Femur (tissue), 1 donor: ENCODE results near the gene PCDHA13.
"Not testable (repeated sequence)": the region's sequence is repeated elsewhere in the genome, so short reads cannot be mapped to it uniquely, and the experiment has no call there.

Source experiments
- DNase-seq: peaks from one replicate; pipeline ENCODE4 v3.0.0-alpha.2; 2017

The PCDHA13 gene, protein sequence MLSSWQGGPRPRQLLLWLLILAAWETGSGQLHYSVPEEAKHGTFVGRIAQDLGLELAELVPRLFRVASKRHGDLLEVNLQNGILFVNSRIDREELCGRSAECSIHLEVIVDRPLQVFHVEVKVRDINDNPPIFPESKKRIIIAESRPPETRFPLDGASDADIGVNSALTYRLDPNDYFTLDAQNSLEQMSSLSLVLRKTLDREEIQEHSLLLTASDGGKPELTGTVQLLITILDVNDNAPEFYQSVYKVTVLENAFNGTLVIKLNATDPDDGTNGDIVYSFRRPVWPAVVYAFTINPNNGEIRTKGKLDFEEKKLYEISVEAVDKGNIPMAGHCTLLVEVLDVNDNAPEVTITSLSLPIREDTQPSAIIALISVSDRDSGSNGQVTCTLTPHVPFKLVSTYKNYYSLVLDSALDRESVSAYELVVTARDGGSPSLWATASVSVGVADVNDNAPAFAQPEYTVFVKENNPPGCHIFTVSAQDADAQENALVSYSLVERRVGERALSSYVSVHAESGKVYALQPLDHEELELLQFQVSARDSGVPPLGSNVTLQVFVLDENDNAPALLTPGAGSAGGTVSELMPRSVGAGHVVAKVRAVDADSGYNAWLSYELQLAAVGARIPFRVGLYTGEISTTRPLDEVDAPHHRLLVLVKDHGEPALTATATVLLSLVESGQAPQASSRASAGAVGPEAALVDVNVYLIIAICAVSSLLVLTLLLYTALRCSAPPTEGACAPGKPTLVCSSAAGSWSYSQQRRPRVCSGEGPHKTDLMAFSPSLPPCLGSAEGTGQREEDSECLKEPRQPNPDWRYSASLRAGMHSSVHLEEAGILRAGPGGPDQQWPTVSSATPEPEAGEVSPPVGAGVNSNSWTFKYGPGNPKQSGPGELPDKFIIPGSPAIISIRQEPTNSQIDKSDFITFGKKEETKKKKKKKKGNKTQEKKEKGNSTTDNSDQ

DNA sequence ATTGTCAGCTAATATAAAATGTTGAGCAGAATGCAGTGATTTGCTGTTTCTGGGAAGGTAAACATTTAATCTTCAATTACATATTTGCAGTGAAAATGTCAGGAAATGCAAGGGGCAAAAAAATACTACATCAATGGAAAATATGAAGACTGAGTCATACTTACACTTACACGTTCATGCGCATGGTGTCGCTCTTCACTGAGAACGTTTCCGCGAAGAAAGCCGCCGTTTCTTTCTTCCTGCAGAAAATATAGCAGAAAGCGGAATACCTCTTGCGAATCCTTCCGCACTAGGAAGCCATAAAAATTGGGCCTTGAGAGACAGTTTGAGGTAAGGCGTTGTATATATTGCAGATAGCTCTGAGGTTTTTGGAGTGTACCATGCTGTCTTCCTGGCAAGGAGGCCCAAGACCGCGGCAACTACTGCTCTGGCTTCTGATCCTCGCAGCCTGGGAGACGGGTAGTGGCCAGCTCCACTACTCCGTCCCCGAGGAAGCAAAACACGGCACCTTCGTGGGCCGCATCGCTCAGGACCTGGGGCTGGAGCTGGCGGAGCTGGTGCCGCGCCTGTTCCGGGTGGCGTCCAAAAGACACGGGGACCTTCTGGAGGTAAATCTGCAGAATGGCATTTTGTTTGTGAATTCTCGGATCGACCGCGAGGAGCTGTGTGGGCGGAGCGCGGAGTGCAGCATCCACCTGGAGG is at the start of gene PCDHA13:
TSS of gene PCDHA13 (plus strand) at position 236 of the 702 bp plus-strand sequence. CDS start at position 381, 145 bp downstream.
- no peak for DNase-seq

DNA sequence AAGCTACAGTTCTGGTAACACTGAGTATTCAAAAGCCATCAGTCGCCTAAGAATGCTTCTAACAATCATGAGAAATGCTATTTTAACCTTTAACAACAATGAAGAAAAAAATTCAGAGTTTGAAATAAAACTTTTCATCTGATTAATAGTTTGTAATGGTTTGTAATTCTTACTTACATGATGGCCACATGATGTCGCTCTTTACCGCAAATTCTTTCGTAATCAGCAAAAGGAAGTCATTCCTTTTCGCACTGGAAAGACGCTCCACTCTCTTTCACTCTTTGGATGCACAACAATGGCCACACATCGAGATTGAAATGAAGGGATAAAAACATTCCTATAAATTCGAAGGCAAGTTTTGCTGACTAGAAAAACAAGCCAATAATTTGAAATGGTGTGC is 47.9 kb upstream of the PCDHA13 start, which contains the start of gene PCDHA7:
TSS of gene PCDHA7 (plus strand) at position 277 of the 400 bp plus-strand sequence. CDS start at position 392, 115 bp downstream.
- no peak for DNase-seq

DNA sequence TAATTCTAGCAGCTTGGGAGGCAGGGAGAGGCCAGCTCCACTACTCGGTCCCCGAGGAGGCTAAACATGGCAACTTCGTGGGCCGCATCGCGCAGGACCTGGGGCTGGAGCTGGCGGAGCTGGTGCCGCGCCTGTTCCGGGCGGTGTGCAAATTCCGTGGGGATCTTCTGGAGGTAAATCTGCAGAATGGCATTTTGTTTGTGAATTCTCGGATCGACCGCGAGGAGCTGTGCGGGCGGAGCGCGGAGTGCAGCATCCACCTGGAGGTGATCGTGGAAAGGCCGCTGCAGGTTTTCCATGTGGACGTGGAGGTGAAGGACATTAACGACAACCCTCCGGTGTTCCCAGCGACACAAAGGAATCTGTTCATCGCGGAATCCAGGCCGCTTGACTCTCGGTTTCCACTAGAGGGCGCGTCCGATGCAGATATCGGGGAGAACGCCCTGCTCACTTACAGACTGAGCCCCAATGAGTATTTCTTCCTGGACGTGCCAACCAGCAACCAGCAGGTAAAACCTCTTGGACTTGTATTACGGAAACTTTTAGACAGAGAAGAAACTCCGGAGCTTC is 47.4 kb upstream of the PCDHA13 start:
- not testable (repeated sequence) for DNase-seq

DNA sequence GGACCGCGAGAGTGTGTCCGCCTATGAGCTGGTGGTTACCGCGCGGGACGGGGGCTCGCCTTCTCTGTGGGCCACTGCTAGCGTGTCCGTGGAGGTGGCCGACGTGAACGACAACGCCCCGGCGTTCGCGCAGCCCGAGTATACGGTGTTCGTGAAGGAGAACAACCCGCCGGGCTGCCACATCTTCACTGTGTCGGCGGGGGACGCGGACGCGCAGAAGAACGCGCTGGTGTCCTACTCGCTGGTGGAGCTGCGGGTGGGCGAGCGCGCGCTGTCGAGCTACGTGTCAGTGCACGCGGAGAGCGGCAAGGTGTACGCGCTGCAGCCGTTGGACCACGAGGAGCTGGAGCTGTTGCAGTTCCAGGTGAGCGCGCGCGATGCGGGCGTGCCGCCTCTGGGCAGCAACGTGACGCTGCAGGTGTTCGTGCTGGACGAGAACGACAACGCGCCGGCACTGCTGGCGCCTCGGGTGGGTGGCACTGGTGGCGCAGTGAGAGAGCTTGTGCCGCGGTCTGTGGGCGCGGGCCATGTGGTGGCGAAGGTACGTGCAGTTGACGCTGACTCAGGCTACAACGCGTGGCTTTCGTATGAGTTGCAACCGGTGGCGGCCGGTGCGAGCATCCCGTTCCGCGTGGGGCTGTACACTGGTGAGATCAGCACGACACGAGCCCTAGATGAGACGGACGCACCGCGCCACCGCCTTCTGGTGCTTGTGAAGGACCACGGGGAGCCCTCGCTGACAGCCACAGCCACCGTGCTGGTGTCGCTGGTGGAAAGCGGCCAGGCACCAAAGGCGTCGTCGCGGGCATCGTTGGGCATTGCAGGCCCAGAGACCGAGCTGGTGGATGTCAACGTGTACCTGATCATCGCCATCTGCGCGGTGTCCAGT is 46.1 kb upstream of the PCDHA13 start:
- no peak for DNase-seq

DNA sequence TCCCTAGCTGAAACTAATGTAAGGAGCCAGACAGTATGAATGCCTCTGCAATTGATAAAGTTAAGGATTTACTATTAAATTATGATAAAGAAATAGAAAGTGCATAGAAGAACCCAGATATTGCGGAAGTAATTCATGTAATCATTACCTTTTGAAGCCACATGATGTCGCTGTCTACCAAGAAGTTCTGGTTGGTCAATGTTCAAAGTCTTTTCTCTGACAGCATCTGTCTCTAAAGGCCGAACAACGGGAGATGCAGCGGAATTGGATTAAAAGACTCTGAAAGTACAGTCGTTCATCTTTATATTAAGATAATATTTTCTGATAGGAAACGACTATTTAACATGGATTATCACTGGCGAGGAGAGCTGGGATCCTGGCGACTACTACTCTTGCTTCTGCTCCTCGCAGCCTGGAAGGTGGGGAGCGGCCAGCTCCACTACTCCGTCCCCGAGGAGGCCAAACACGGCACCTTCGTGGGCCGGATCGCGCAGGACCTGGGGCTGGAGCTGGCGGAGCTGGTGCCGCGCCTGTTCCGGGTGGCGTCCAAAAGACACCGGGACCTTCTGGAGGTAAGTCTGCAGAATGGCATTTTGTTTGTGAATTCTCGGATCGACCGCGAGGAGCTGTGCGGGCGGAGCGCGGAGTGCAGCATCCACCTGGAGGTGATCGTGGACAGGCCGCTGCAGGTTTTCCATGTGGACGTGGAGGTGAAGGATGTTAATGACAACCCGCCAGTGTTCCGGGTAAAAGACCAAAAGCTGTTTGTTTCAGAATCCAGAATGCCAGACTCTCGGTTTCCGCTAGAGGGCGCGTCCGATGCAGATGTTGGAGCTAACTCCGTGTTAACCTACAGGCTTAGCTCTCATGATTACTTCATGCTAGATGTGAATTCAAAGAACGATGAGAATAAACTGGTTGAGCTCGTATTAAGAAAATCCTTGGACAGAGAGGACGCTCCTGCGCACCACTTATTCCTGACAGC is 40.7 kb upstream of the PCDHA13 start, which contains the start of gene PCDHA8:
TSS of gene PCDHA8 (plus strand) at position 210 of the 985 bp plus-strand sequence. CDS start at position 345, 135 bp downstream.
- DNase-seq, result no peak

DNA sequence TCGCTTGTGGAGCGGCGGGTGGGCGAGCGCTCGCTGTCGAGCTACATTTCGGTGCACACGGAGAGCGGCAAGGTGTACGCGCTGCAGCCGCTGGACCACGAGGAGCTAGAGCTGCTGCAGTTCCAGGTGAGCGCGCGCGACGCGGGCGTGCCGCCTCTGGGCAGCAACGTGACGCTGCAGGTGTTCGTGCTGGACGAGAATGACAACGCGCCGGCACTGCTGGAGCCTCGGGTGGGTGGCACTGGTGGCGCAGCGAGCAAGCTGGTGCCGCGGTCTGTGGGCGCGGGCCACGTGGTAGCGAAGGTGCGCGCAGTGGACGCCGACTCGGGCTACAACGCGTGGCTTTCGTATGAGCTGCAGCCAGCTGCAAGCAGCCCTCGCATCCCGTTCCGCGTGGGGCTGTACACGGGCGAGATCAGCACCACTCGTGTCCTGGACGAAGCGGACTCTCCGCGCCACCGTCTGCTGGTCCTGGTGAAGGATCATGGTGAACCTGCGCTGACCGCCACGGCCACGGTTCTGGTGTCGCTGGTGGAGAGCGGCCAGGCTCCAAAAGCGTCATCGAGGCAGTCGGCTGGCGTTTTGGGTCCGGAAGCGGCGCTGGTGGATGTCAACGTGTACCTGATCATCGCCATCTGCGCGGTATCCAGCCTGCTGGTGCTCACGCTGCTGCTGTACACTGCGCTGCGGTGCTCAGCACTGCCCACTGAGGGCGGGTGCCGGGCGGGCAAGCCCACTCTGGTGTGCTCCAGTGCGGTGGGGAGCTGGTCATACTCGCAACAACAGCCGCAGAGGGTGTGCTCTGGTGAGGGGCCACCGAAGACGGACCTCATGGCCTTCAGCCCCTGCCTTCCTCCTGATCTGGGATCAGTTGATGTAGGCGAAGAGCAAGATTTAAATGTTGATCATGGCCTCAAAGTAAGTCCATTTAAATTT is 38.9 kb upstream of the PCDHA13 start:
- DNase-seq, result no peak

DNA sequence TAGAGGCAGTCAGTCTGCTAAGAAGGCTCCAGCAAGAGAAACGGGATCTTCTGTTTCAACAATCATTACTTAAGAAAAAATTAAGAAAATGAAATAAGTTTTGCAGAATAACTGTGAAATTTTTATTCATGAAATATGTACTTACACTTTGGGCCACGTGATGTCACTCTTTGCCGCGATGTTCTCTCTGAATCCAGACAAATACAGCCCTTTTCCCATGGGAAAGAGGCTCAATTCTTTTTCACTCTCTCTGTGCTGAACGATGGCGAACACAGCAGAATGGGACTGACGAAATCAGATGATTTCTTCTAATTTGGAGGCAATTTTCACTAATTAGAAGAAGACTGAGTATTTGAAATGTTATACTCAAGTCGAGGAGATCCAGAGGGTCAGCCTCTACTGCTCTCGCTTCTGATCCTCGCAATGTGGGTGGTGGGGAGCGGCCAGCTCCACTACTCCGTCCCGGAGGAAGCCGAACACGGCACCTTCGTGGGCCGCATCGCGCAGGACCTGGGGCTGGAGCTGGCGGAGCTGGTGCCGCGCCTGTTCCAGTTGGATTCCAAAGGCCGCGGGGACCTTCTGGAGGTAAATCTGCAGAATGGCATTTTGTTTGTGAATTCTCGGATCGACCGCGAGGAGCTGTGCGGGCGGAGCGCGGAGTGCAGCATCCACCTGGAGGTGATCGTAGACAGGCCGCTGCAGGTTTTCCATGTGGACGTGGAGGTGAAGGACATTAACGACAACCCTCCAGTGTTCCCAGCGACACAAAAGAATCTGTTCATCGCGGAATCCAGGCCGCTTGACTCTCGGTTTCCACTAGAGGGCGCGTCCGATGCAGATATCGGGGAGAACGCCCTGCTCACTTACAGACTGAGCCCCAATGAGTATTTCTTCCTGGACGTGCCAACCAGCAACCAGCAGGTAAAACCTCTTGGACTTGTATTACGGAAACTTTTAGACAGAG is 33.5 kb upstream of the PCDHA13 start, which contains the start of gene PCDHA9:
TSS of gene PCDHA9 (plus strand) at position 244 of the 964 bp plus-strand sequence. CDS start at position 358, 114 bp downstream.
- DNase-seq, result not testable (repeated sequence)

DNA sequence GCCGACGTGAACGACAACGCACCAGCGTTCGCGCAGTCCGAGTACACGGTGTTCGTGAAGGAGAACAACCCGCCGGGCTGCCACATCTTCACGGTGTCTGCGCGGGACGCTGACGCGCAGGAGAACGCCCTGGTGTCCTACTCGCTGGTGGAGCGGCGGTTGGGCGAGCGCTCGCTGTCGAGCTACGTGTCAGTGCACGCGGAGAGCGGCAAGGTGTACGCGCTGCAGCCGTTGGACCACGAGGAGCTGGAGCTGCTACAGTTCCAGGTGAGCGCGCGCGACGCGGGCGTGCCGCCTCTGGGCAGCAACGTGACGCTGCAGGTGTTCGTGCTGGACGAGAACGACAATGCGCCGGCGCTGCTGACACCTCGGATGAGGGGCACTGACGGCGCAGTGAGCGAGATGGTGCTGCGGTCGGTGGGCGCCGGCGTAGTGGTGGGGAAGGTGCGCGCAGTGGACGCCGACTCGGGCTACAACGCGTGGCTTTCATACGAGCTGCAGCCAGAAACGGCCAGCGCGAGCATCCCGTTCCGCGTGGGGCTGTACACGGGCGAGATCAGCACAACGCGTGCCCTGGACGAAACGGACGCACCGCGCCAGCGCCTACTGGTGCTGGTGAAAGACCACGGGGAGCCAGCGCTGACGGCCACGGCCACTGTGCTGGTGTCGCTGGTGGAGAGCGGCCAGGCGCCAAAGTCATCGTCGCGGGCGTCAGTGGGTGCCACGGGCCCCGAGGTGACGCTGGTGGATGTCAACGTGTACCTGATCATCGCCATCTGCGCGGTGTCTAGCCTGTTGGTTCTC is 31.9 kb upstream of the PCDHA13 start:
- DNase-seq, result not testable (repeated sequence)

DNA sequence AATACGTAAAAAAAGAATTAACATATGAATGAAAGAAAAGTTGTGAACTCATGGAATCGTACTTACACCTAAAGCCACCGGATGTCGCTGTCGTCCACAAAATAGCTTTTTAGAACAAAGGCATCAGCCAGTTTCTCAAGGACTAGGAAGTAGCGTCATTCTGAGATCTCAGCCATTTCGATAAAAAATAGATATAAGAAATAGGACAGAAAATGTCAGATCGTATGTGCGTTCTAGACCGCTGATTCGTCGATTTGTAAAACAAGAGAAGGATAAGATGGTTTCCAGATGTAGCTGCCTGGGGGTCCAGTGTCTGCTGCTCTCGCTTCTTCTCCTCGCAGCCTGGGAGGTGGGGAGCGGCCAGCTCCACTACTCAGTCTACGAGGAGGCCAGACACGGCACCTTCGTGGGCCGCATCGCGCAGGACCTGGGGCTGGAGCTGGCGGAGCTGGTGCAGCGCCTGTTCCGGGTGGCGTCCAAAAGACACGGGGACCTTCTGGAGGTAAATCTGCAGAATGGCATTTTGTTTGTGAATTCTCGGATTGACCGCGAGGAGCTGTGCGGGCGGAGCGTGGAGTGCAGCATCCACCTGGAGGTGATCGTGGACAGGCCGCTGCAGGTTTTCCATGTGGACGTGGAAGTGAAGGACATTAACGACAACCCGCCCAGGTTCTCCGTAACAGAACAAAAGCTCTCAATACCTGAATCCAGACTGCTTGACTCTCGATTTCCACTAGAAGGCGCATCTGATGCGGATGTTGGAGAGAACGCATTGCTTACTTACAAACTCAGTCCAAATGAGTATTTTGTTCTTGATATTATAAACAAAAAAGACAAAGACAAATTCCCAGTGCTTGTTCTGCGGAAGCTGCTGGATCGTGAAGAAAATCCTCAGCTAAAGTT is 25.9 kb upstream of the PCDHA13 start, which contains the start of gene PCDHA10:
TSS of gene PCDHA10 (plus strand) at position 126 of the 903 bp plus-strand sequence. CDS start at position 278, 152 bp downstream.
- no peak for DNase-seq

DNA sequence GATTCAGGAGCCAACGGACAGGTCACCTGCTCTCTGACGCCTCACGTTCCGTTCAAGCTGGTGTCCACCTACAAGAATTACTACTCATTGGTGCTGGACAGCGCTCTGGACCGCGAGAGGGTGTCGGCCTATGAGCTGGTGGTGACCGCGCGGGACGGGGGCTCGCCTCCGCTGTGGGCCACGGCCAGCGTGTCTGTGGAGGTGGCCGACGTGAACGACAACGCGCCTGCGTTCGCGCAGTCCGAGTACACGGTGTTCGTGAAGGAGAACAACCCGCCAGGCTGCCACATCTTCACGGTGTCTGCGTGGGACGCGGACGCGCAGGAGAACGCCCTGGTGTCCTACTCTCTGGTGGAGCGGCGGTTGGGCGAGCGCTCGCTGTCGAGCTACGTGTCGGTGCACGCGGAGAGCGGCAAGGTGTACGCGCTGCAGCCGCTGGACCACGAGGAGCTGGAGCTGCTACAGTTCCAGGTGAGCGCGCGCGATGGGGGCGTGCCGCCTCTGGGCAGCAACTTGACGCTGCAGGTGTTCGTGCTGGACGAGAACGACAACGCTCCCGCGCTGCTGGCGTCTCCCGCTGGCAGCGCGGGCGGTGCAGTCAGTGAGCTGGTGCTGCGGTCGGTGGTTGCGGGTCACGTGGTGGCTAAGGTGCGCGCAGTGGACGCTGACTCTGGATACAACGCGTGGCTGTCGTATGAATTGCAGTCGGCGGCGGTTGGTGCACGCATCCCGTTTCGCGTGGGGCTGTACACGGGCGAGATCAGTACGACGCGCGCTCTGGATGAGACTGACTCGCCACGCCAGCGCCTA is 24.5 kb upstream of the PCDHA13 start:
- DNase-seq, result no peak

DNA sequence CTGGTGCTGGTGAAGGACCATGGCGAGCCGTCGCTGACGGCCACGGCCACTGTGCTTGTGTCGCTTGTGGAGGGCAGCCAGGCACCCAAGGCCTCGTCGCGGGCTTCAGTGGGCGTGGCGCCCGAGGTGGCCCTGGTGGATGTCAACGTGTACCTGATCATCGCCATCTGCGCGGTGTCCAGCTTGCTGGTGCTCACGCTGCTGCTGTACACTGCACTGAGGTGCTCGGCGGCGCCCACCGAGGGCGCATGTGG is 24.0 kb upstream of the PCDHA13 start:
- no peak for DNase-seq

DNA sequence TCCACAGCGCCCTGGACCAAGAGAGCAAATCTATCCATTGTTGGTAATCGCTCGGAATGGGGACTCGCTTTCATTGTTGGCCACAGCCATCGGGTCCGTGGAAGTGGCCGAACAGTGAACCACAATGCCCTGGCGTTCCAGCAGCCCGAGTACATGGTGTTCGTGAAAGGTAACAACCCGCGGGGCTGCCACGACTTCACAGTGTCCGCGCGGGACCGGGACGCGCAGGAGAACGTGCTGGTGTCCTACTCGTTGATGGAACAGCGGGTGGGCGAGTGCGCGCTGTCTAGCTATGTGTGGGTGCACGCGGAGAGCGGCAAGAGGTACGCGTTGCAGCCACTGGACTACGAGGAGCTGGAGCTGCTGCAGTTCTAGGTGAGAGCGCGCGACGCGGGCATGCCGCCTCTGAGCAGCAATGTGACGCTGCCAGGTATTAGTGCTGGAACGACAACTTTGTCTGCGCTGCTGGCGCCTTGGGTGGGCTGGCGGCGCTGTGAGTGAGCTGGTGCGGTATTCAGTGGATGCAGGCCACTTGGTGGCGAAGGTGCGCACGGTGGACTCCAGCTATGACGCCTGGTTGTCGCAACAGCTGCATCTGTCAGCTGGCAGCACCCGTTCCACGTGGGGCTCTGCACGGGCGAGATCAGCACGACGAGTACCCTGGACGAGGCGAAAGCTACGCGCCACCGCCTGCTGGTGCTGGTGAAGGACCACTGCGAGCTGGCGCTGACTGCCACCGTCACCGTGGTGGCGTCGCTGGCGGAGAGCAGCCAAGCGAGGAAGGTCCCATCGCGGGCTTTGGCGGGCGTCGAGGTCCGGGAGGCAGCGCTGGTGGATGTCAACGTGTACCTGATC is 19.3 kb upstream of the PCDHA13 start:
- no peak for DNase-seq

DNA sequence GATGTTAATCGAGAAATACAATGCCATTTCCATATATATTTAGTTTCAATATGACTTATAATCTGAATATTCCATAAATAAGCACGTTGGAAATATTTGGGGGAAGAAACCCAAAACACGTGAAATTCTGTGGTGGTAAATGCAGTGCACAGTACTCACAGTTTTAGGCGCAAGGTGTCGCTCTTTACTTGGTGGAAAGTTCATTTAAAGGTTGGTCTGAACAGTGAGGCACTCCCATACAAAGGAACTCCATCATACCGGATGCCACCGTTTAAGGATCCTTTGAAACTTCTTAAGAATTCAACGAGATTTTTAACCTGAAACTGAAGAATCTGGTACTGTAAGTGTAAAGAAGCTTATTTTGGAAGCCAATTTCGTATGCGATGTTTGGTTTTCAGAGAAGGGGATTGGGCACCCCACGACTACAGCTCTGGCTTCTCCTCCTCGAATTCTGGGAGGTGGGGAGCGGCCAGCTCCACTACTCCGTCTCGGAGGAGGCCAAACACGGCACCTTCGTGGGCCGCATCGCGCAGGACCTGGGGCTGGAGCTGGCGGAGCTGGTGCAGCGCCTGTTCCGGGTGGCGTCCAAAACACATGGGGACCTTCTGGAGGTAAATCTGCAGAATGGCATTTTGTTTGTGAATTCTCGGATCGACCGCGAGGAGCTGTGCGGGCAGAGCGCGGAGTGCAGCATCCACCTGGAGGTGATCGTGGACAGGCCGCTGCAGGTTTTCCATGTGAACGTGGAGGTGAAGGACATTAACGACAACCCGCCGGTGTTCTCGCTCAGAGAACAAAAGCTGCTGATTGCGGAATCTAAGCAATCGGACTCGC is 13.0 kb upstream of the PCDHA13 start, which contains the start of gene PCDHA11:
TSS of gene PCDHA11 (plus strand) at position 237 of the 834 bp plus-strand sequence. CDS start at position 384, 147 bp downstream.
- DNase-seq, result no peak
